ENCODE measurements around the gene MYH10.

Gene MYH10

GRCh38 chr17:8441690-8442089 lies 188.8 kb downstream of the MYH10 start:
- Histone ChIP-seq H3K27me3 (ENCODE audit: control insufficient read depth, insufficient read depth, low read length) (no peaks in the 10 kb centered on the region), H3K36me3 (ENCODE audit: control insufficient read depth, insufficient read depth, low read length) (no peaks in the 10 kb centered on the region), H3K4me3 (ENCODE audit: low read depth, low read length) (no peak overlapping the region), H2AFZ (no peak overlapping the region), H3K4me1 (no peaks in the 10 kb centered on the region), H3K79me2 (peaks cover 32% of the 10 kb centered on the region), H3K9ac (no peak overlapping the region), H3K27ac (no peak overlapping the region), H3K9me3 (ENCODE audit: control insufficient read depth, low read length) (no peaks in the 10 kb centered on the region), H3K4me2 (ENCODE audit: low read length) (no peak overlapping the region)
- no peak for TF ChIP-seq CTCF (IDR thresholded peaks at IDR 0.05)

- Histone ChIP-seq H3K4me2 (ENCODE audit: low read length) (no peak overlapping the region), H2AFZ (no peak overlapping the region), H3K9me3 (ENCODE audit: control insufficient read depth, low read length) (no peaks in the 10 kb centered on the region), H3K27ac (no peak overlapping the region), H3K27me3 (ENCODE audit: control insufficient read depth, insufficient read depth, low read length) (no peaks in the 10 kb centered on the region), H3K9ac (no peak overlapping the region), H3K4me3 (ENCODE audit: low read depth, low read length) (no peak overlapping the region), H3K4me1 (no peaks in the 10 kb centered on the region), H3K36me3 (ENCODE audit: control insufficient read depth, insufficient read depth, low read length) (no peaks in the 10 kb centered on the region), H3K79me2 (peaks cover 30% of the 10 kb centered on the region)
- TF ChIP-seq CTCF (IDR thresholded peaks at IDR 0.05): no peak
Observed at GRCh38 chr17:8439681-8440080, 190.8 kb downstream of the MYH10 start.

DNA sequence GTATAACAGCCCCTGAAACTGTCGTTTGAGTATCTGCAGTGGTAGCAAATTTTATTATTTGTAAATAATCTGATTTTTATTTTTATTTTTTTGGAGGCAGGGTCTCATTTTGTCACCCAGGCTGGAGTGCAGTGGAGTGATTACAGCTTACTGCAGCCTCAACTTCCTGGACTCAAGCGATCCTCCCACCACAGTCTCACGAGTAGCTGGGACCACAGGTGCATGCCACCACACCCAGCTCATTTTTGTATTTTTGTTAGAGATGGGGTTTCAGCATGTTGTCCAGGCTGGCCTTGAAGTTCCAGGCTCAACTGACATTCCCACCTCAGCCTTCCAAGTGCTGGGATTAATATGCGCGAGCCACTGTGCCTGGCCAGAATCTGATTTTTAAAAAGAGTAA lies 192.1 kb downstream of the MYH10 start:
- H3K27me3 ChIP-seq (ENCODE audit: control insufficient read depth, insufficient read depth, low read length): no peaks in the 10 kb centered on the region
- H3K9me3 ChIP-seq (ENCODE audit: control insufficient read depth, low read length): no peaks in the 10 kb centered on the region
- no peak overlapping the region for H2AFZ ChIP-seq
- H3K27ac ChIP-seq: no peak overlapping the region
- no peaks in the 10 kb centered on the region for H3K4me1 ChIP-seq
- no peak overlapping the region for H3K9ac ChIP-seq
- TF ChIP-seq CTCF (IDR thresholded peaks at IDR 0.05): no peak
- no peaks in the 10 kb centered on the region for H3K36me3 ChIP-seq (ENCODE audit: control insufficient read depth, insufficient read depth, low read length)
- H3K79me2 ChIP-seq: peaks cover 30% of the 10 kb centered on the region
- H3K4me2 ChIP-seq (ENCODE audit: low read length): no peak overlapping the region
- H3K4me3 ChIP-seq (ENCODE audit: low read depth, low read length): no peak overlapping the region

DNA sequence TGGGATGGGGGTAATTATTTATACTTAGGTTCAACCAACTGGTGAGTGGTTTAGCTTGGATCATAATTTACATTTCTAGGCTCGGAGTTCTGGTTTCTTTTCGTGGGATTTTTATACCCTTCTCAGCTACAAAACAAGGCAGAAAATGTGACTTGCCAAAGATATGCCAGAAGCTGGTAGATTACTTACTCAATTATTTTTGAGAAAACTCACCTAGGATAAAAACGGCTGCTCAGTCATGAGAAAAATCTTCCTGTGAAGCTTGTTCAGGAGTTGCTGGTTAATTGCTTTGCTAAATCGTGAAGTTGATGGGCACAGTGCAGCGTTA lies 193.7 kb downstream of the MYH10 start:
- no peak overlapping the region for H3K9ac ChIP-seq
- H2AFZ ChIP-seq: peak overlapping the region; percentile 88
- H3K9me3 ChIP-seq (ENCODE audit: control insufficient read depth, low read length): no peaks in the 10 kb centered on the region
- no peaks in the 10 kb centered on the region for H3K4me1 ChIP-seq
- H3K36me3 ChIP-seq (ENCODE audit: control insufficient read depth, insufficient read depth, low read length): no peaks in the 10 kb centered on the region
- H3K4me2 ChIP-seq (ENCODE audit: low read length): peak overlapping the region; percentile 78
- no peak for TF ChIP-seq CTCF (IDR thresholded peaks at IDR 0.05)
- H3K27ac ChIP-seq: peak overlapping the region; percentile 91
- H3K79me2 ChIP-seq: peaks cover 30% of the 10 kb centered on the region
- no peaks in the 10 kb centered on the region for H3K27me3 ChIP-seq (ENCODE audit: control insufficient read depth, insufficient read depth, low read length)
- H3K4me3 ChIP-seq (ENCODE audit: low read depth, low read length): peak overlapping the region; percentile 87

DNA sequence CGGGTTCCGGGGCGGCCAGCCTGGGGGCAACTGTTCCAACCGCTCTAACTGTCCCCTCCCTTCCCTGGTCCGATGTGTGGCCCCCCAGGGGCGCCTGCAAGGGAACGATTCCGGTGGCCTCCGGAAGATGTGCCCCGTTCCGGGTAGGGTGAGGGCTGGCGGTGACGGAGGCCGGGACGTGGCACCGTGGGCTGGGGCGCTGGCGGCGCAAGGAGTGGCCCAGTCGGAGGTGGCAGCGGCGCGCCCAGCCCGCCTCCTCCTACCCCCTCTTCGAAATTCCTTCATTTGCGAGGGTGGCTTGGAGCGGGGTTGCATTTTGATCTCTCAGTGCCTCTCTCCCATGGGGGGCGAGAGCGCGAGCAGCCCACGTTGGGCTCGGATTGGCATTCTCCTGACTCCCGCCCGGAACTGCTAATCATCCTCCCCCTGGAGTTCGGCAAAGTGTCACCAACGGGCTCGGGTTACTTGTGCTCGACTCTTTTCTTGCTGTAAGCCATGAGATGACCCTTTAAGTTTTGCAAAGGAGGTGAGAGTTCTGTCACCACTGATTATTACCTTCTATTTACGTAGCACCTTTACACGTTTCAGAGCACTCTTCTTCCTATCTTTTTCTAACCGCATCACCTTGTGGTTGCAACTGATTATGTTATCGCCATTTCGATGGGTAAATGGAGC lies 194.2 kb downstream of the MYH10 start:
- peaks cover 30% of the 10 kb centered on the region for H3K79me2 ChIP-seq
- H3K4me1 ChIP-seq: no peaks in the 10 kb centered on the region
- peak overlapping the region; percentile 78 for H3K4me2 ChIP-seq (ENCODE audit: low read length)
- peak overlapping the region; percentile 87 for H3K4me3 ChIP-seq (ENCODE audit: low read depth, low read length)
- H2AFZ ChIP-seq: peak overlapping the region; percentile 88
- no peak for TF ChIP-seq CTCF (IDR thresholded peaks at IDR 0.05)
- H3K9ac ChIP-seq: peak overlapping the region; percentile 78
- H3K27me3 ChIP-seq (ENCODE audit: control insufficient read depth, insufficient read depth, low read length): no peaks in the 10 kb centered on the region
- peak overlapping the region; percentile 91 for H3K27ac ChIP-seq
- H3K36me3 ChIP-seq (ENCODE audit: control insufficient read depth, insufficient read depth, low read length): no peaks in the 10 kb centered on the region
- no peaks in the 10 kb centered on the region for H3K9me3 ChIP-seq (ENCODE audit: control insufficient read depth, low read length)
